ENCODE data around the gene GMCL1. TPM values are rescaled to one million over a fixed set of nuclear protein-coding genes. Genes with fewer than 3 reads are reported as not detected.

Gene GMCL1
- total and polyA plus RNA-seq, 2 donors: 14.1 to 19.8 TPM

DNA sequence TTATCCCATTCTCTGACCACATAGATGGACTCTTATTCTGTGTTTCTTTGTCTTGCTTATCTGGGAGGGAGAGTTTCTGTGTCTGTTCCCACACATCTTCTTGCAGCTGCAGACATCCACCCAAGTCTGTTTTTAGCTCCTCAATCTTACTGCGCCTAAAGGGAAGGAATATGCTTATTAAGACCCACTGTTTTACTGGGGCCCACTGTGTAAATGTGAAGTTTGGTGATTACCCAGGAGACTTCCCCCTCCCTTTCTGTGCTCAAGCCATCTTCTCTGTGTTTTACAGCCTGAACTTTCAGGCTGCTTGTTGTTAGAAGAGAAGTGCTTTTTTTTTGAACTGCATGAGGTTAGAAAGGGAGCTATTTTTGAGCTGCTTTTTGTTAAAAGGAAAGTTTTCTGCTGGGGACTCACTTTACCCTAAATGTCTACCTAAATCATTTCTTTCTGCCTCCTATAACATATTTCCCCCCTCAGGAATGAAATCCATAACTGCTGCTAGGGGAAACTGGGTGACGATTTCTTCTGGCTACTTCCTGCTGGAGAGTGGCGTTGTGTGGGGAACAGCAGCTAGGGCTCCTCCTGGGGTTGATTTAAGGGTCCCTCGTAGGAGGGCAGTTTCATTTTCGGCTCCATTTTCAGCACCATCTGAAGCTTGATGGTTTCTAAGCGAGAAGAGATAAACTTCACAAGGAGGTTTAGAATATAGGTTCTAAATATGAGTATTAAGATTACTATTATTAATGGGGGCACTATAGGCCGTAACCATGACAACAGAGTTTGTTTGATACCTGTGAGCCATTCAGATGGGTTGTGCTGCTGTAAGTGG, 39.5 kb upstream of the GMCL1 start:
- peak overlapping the region in 1 of 2 donors; percentile 12 for H3K4me3 ChIP-seq (ENCODE audit: low read length in 2 of 2)
- peak in 2 of 9 donors; percentile 21 to 45 for DNase-seq (ENCODE audit: low read depth in 6 of 9, low spot score in 9 of 9)
- H3K27me3 ChIP-seq (ENCODE audit: control insufficient read depth in 2 of 2, insufficient read depth in 1 of 2, low read length in 1 of 2): no peaks in the 10 kb centered on the region
- H3K36me3 ChIP-seq (ENCODE audit: control insufficient read depth in 2 of 2, insufficient read depth in 2 of 2, low read length in 1 of 2): no peaks in the 10 kb centered on the region
- WGBS: 44% methylated on average over 7 of the region's 7 CpGs
- no peaks in the 10 kb centered on the region for H3K9me3 ChIP-seq (ENCODE audit: control insufficient read depth in 2 of 2, insufficient read depth in 1 of 2, low read length in 1 of 2)
- H3K27ac ChIP-seq (ENCODE audit: low read depth in 1 of 2, low read length in 1 of 2): peak overlapping the region in 1 of 2 donors; percentile 52
- peaks cover 0 to 15% of the 10 kb centered on the region in 2 donors for H3K4me1 ChIP-seq (ENCODE audit: control insufficient read depth in 2 of 2, insufficient read depth in 2 of 2, low read length in 2 of 2)

DNA sequence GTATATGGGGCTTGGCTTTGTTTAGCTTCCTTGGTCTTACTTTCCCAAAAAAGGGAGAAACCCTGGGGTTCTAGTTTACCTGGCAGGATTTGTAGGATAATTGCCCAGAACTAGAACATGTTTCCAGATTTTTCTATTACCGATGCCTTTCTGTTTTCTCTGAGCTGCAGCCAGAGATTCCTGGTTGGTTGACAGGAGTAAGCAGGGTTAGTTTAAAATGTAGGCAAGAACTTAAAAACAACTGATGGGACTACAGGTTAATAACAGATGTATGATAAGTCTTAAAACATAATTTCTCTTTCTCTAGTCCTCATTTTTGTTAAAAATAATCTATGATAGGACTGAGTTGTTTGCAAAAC, 38.9 kb upstream of the GMCL1 start:
- no peak overlapping the region for H3K4me3 ChIP-seq (ENCODE audit: low read length in 2 of 2)
- H3K27me3 ChIP-seq (ENCODE audit: control insufficient read depth in 2 of 2, insufficient read depth in 1 of 2, low read length in 1 of 2): no peaks in the 10 kb centered on the region
- H3K27ac ChIP-seq (ENCODE audit: low read depth in 1 of 2, low read length in 1 of 2): no peak overlapping the region
- no peaks in the 10 kb centered on the region for H3K36me3 ChIP-seq (ENCODE audit: control insufficient read depth in 2 of 2, insufficient read depth in 2 of 2, low read length in 1 of 2)
- DNase-seq (ENCODE audit: low read depth in 6 of 9, low spot score in 9 of 9): no peak
- 94% methylated on average over 1 of the region's 1 CpG for WGBS
- H3K9me3 ChIP-seq (ENCODE audit: control insufficient read depth in 2 of 2, insufficient read depth in 1 of 2, low read length in 1 of 2): no peaks in the 10 kb centered on the region
- peaks cover 0 to 15% of the 10 kb centered on the region in 2 donors for H3K4me1 ChIP-seq (ENCODE audit: control insufficient read depth in 2 of 2, insufficient read depth in 2 of 2, low read length in 2 of 2)

DNA sequence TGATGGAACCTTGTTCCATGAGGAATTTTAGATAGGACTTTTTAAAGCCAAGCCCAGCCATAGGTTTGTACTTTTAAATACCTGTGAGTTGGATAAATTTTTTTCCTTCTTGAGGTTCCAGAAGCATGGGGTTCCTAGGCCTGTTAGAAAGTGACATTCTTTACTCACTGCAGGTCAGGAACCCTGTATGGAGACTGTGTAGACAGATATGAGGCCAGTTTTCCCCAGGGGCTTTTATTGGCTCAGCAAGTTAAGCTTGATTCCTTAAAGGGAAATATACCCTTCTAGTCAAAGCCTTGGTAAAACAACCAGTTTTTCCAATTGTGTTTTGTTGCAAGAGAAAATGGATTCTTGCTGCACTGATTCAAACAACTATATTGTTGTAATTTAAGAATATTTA, 38.4 kb upstream of the GMCL1 start:
- DNase-seq (ENCODE audit: low read depth in 6 of 9, low spot score in 9 of 9): no peak
- Histone ChIP-seq H3K4me3 (ENCODE audit: low read length in 2 of 2) (no peak overlapping the region), H3K4me1 (ENCODE audit: control insufficient read depth in 2 of 2, insufficient read depth in 2 of 2, low read length in 2 of 2) (peaks cover 0 to 15% of the 10 kb centered on the region in 2 donors), H3K27me3 (ENCODE audit: control insufficient read depth in 2 of 2, insufficient read depth in 1 of 2, low read length in 1 of 2) (no peaks in the 10 kb centered on the region), H3K9me3 (ENCODE audit: control insufficient read depth in 2 of 2, insufficient read depth in 1 of 2, low read length in 1 of 2) (no peaks in the 10 kb centered on the region), H3K27ac (ENCODE audit: low read depth in 1 of 2, low read length in 1 of 2) (no peak overlapping the region), H3K36me3 (ENCODE audit: control insufficient read depth in 2 of 2, insufficient read depth in 2 of 2, low read length in 1 of 2) (no peaks in the 10 kb centered on the region)

DNA sequence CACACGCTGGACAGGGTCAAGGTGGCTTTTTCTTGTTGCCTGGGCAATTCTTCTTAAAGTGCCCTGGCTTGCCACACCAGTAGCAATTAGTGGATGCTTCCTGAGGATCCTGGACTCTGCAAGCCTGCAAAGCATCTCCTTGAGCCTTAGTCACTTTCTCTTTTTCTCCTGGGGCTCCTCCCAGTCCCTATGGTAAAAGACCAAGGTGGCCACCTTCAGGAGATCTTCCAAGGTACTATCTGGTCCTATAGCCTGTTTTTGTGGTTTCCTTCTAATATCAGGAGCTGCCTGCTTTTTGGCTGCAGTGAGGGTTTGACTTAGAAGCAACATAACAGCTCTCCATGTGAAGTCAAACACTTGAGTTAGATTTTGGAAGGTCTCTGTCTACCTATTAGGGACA, 33.3 kb upstream of the GMCL1 start:
- H3K9me3 ChIP-seq (ENCODE audit: control insufficient read depth in 2 of 2, insufficient read depth in 1 of 2, low read length in 1 of 2): no peaks in the 10 kb centered on the region
- H3K4me1 ChIP-seq (ENCODE audit: control insufficient read depth in 2 of 2, insufficient read depth in 2 of 2, low read length in 2 of 2): peaks cover 0 to 14% of the 10 kb centered on the region in 2 donors
- no peak for DNase-seq (ENCODE audit: low read depth in 6 of 9, low spot score in 9 of 9)
- no peaks in the 10 kb centered on the region for H3K27me3 ChIP-seq (ENCODE audit: control insufficient read depth in 2 of 2, insufficient read depth in 1 of 2, low read length in 1 of 2)
- no peak overlapping the region for H3K4me3 ChIP-seq (ENCODE audit: low read length in 2 of 2)
- no peaks in the 10 kb centered on the region for H3K36me3 ChIP-seq (ENCODE audit: control insufficient read depth in 2 of 2, insufficient read depth in 2 of 2, low read length in 1 of 2)
- WGBS: 95% methylated on average over 1 of the region's 1 CpG
- H3K27ac ChIP-seq (ENCODE audit: low read depth in 1 of 2, low read length in 1 of 2): no peak overlapping the region

DNA sequence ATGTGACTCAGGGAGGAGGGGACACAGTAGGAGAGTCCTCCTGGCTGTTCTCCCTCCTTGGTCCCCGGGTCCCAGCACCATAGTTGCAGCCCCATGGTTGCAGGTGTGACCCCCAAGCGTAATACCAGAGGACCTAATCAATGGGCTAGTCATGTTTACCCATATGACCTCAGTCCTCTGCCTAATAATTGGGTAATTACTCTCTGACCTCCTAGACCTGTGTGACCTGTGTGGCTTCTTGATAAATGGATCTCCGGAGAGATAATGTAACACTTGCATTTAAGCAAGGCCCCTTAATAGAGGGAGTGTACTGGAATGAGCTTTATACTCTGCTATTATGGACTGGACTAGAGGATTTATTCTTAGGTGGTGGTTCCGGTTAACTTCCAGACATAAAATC, 32.2 kb upstream of the GMCL1 start:
- Histone ChIP-seq H3K4me1 (ENCODE audit: control insufficient read depth in 2 of 2, insufficient read depth in 2 of 2, low read length in 2 of 2) (peaks cover 0 to 14% of the 10 kb centered on the region in 2 donors), H3K9me3 (ENCODE audit: control insufficient read depth in 2 of 2, insufficient read depth in 1 of 2, low read length in 1 of 2) (no peaks in the 10 kb centered on the region), H3K36me3 (ENCODE audit: control insufficient read depth in 2 of 2, insufficient read depth in 2 of 2, low read length in 1 of 2) (no peaks in the 10 kb centered on the region), H3K27ac (ENCODE audit: low read depth in 1 of 2, low read length in 1 of 2) (no peak overlapping the region), H3K4me3 (ENCODE audit: low read length in 2 of 2) (no peak overlapping the region), H3K27me3 (ENCODE audit: control insufficient read depth in 2 of 2, insufficient read depth in 1 of 2, low read length in 1 of 2) (no peaks in the 10 kb centered on the region)
- WGBS: 98% methylated on average over 4 of the region's 4 CpGs
- no peak for DNase-seq (ENCODE audit: low read depth in 6 of 9, low spot score in 9 of 9)

DNA sequence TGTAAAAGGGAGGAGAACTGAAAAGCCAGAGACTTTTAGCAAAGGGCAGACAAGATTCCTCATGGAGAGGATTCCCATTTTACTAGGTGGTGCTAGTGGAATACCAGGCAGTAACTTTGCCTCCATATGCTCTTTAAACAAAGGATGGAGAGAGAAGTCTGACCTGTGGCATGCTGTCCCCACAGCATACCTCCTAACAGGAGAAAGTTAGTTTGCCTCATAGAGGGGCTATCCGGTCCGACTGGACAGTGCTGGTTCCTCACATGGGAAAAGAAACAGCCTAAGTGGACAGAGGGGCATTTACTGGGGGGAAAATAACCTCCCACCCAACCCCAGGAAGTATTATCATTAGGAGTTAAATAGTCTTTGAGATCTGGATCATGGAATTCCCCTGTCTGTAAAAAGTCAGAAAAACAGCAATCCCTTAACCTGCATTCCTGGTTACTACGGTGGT, 31.6 kb upstream of the GMCL1 start:
- H3K9me3 ChIP-seq (ENCODE audit: control insufficient read depth in 2 of 2, insufficient read depth in 1 of 2, low read length in 1 of 2): no peaks in the 10 kb centered on the region
- peak overlapping the region in 1 of 2 donors; percentile 43 for H3K27ac ChIP-seq (ENCODE audit: low read depth in 1 of 2, low read length in 1 of 2)
- peaks cover 0 to 14% of the 10 kb centered on the region in 2 donors for H3K4me1 ChIP-seq (ENCODE audit: control insufficient read depth in 2 of 2, insufficient read depth in 2 of 2, low read length in 2 of 2)
- H3K4me3 ChIP-seq (ENCODE audit: low read length in 2 of 2): no peak overlapping the region
- no peaks in the 10 kb centered on the region for H3K27me3 ChIP-seq (ENCODE audit: control insufficient read depth in 2 of 2, insufficient read depth in 1 of 2, low read length in 1 of 2)
- H3K36me3 ChIP-seq (ENCODE audit: control insufficient read depth in 2 of 2, insufficient read depth in 2 of 2, low read length in 1 of 2): no peaks in the 10 kb centered on the region
- no peak for DNase-seq (ENCODE audit: low read depth in 6 of 9, low spot score in 9 of 9)
- WGBS: 81% methylated on average over 3 of the region's 3 CpGs

DNA sequence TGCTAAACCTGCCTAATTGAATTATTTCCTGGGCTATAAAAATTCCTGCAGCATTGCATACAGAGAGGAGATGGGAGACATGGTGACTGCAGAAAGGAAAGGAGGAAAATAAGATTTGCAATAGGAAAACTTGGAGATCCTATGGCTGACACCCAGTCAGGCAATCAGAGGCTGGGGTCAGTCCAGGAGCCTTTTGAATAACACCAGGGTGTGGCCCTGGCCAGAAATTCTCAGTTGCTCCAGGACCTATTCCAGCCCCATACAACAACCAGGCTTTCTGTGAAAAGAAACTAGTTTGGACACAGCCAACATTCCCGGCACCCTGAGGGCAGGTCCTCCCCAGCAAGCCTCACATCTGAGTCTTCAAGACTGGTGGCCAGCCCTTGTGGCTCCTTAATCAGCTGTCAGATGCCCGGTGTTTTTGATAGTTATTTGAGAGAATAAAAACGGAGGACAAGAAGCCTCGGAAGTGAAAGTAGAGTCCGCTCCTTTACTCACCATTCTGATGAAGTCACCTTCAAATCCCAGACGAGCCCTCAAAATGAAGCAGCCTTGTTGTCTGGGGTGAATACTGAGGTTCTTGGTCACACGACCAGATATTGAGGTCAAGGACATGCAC, 31.1 kb upstream of the GMCL1 start:
- no peaks in the 10 kb centered on the region for H3K9me3 ChIP-seq (ENCODE audit: control insufficient read depth in 2 of 2, insufficient read depth in 1 of 2, low read length in 1 of 2)
- H3K4me3 ChIP-seq (ENCODE audit: low read length in 2 of 2): peak overlapping the region in 1 of 2 donors; percentile 29
- no peaks in the 10 kb centered on the region for H3K36me3 ChIP-seq (ENCODE audit: control insufficient read depth in 2 of 2, insufficient read depth in 2 of 2, low read length in 1 of 2)
- WGBS: 27% methylated on average over 7 of the region's 7 CpGs
- peak overlapping the region; percentile 6 to 32 for H3K27ac ChIP-seq (ENCODE audit: low read depth in 1 of 2, low read length in 1 of 2)
- DNase-seq (ENCODE audit: low read depth in 6 of 9, low spot score in 9 of 9): no peak
- no peaks in the 10 kb centered on the region for H3K27me3 ChIP-seq (ENCODE audit: control insufficient read depth in 2 of 2, insufficient read depth in 1 of 2, low read length in 1 of 2)
- H3K4me1 ChIP-seq (ENCODE audit: control insufficient read depth in 2 of 2, insufficient read depth in 2 of 2, low read length in 2 of 2): peaks cover 0 to 14% of the 10 kb centered on the region in 2 donors

DNA sequence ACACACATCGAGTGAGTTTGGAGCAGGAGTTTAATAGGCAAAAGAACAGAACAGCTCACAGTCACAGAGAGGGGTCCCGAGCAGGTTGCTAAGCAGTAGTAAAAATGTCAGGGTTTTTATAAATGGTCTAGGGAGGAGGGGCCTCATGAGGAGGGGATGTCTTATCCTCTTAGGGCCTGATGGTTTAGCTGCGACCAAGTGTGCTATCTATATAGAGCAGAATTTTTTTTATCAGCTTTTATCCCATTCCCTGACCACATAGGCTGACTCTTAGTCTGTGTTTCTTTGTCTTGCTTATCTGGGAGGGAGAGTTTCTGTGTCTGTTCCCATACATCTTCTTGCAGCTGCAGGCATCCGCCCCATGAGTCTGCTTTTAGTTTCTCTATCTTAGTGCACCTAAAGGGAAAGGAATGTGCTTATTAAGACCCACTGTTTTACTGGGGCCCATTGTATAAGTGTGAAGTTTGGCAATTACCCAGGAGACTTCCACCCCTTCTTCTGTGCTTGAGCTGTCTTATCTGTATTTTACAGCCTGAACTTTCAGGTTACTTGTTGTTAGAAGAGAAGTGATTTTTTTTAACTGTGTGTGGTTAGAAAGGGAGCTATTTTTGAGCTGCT, 30.4 kb upstream of the GMCL1 start:
- DNase-seq (ENCODE audit: low read depth in 6 of 9, low spot score in 9 of 9): peak in 1 of 9 donors; percentile 34
- H3K36me3 ChIP-seq (ENCODE audit: control insufficient read depth in 2 of 2, insufficient read depth in 2 of 2, low read length in 1 of 2): no peaks in the 10 kb centered on the region
- H3K27me3 ChIP-seq (ENCODE audit: control insufficient read depth in 2 of 2, insufficient read depth in 1 of 2, low read length in 1 of 2): no peaks in the 10 kb centered on the region
- H3K27ac ChIP-seq (ENCODE audit: low read depth in 1 of 2, low read length in 1 of 2): peak overlapping the region; percentile 6 to 32
- H3K4me1 ChIP-seq (ENCODE audit: control insufficient read depth in 2 of 2, insufficient read depth in 2 of 2, low read length in 2 of 2): peaks cover 0 to 14% of the 10 kb centered on the region in 2 donors
- no peaks in the 10 kb centered on the region for H3K9me3 ChIP-seq (ENCODE audit: control insufficient read depth in 2 of 2, insufficient read depth in 1 of 2, low read length in 1 of 2)
- WGBS: 18% methylated on average over 4 of the region's 4 CpGs
- peak overlapping the region in 1 of 2 donors; percentile 29 for H3K4me3 ChIP-seq (ENCODE audit: low read length in 2 of 2)

DNA sequence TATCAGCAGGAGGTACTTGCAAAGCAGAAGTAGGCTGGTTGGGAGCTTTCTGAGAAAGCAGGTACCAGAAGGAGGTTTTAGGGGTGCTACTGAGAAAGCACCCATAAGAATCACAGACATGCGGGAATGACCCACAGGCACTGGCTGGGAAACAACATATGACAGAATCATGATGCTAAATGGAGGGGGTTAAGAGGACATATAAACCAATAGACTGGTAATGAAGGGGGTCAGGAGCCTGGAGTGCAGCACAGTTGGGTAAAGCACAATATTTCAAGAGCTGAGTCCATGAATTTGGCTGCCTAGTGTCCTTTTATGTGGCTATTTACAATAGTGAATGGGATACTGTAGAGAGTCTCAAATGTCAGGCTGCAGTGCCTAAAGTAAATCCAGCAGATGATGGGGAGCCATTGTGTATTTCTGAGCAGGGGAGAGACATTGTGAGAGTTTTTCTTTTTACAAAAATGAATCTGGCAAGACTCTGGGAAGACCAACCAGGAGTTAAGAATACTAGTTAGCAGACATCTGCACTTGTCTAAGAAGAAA, 27.6 kb upstream of the GMCL1 start:
- peaks cover 0 to 19% of the 10 kb centered on the region in 2 donors for H3K4me1 ChIP-seq (ENCODE audit: control insufficient read depth in 2 of 2, insufficient read depth in 2 of 2, low read length in 2 of 2)
- WGBS: 95% methylated on average over 1 of the region's 1 CpG
- no peak overlapping the region for H3K27ac ChIP-seq (ENCODE audit: low read depth in 1 of 2, low read length in 1 of 2)
- no peaks in the 10 kb centered on the region for H3K27me3 ChIP-seq (ENCODE audit: control insufficient read depth in 2 of 2, insufficient read depth in 1 of 2, low read length in 1 of 2)
- H3K4me3 ChIP-seq (ENCODE audit: low read length in 2 of 2): no peak overlapping the region
- no peaks in the 10 kb centered on the region for H3K9me3 ChIP-seq (ENCODE audit: control insufficient read depth in 2 of 2, insufficient read depth in 1 of 2, low read length in 1 of 2)
- DNase-seq (ENCODE audit: low read depth in 6 of 9, low spot score in 9 of 9): no peak
- no peaks in the 10 kb centered on the region for H3K36me3 ChIP-seq (ENCODE audit: control insufficient read depth in 2 of 2, insufficient read depth in 2 of 2, low read length in 1 of 2)

Measured in thymus (tissue), 11 donors.